Measurements from ENCODE around the gene CHRNB1. TPM values are rescaled to one million over a fixed set of nuclear protein-coding genes. Genes with fewer than 3 reads are reported as not detected.

CHRNB1 gene
- total and polyA plus RNA-seq, 2 of the 8 experiments (the other 6 are each of a cell fraction or from before 2014, with no cell fraction given), result 14.1 to 28.2 TPM

GRCh38 chr17:7438656-7439460 is 6.0 kb upstream of the CHRNB1 start:
- peak overlapping the region; percentile 50 to 83 (median 67) for H3K4me3 ChIP-seq (ENCODE audit: extremely low read depth in 1 of 4, insufficient read depth in 2 of 4, low read depth in 3 of 4, low read length in 4 of 4)
- H3K9me3 ChIP-seq (ENCODE audit: insufficient read depth in 2 of 2, low read depth in 1 of 2, low read length in 1 of 2), result no peaks in the 10 kb centered on the region
- peak overlapping the region; percentile 78 for H3K18ac ChIP-seq (ENCODE audit: extremely low read depth, low read length)
- no peak overlapping the region for H3K56ac ChIP-seq (replicated peaks; ENCODE audit: insufficient read length, low read depth, low read length)
- H3K36me3 ChIP-seq (ENCODE audit: control insufficient read depth in 2 of 4, insufficient read depth in 4 of 4, low read length in 3 of 4), result no peaks in the 10 kb centered on the region
- no peak overlapping the region for H3K27ac ChIP-seq (ENCODE audit: low read depth, low read length)
- H3K4me1 ChIP-seq (replicated peaks in 1 of 4; ENCODE audit: control insufficient read depth in 3 of 4, insufficient read depth in 4 of 4, low read length in 3 of 4), result peaks cover 0 to 29% (median 15%) of the 10 kb centered on the region in 4 experiments; a peak in 6 of 7 replicates
- H4K8ac ChIP-seq (ENCODE audit: extremely low read depth, insufficient read depth, low read length), result no peak overlapping the region
- H2BK20ac ChIP-seq (ENCODE audit: low read length), result no peak overlapping the region
- H3K79me2 ChIP-seq (ENCODE audit: control insufficient read depth in 1 of 2, insufficient read depth in 2 of 2, low read length in 2 of 2), result no peaks in the 10 kb centered on the region
- FAIRE-seq (no peak), DNase-seq (ENCODE audit: low read depth in 1 of 2, low spot score in 2 of 2) (no peak)
- no peak overlapping the region for H3K4ac ChIP-seq (replicated peaks; ENCODE audit: insufficient read length, low read depth, low read length)
- H4K91ac ChIP-seq (replicated peaks; ENCODE audit: insufficient read length, low read length), result no peak overlapping the region
- H3K4me2 ChIP-seq (ENCODE audit: insufficient read depth in 1 of 2, low read depth in 2 of 2, low read length in 2 of 2), result peak overlapping the region; percentile 91
- no peak for TF ChIP-seq SP1 (IDR thresholded peaks at IDR 0.05; ENCODE audit: low read depth, low read length)
- no peak for TF ChIP-seq POLR2A (IDR thresholded peaks at IDR 0.05; ENCODE audit: control extremely low read depth in 1 of 2, low read depth in 2 of 2, low read length in 2 of 2)
- TF ChIP-seq KDM5A (IDR thresholded peaks at IDR 0.05; ENCODE audit: low read length), result no peak
- TF ChIP-seq CBX5 (IDR thresholded peaks at IDR 0.05; ENCODE audit: low read depth, low read length), result no peak
- TF ChIP-seq SIX5 (IDR thresholded peaks at IDR 0.05; ENCODE audit: low read depth, low read length), result no peak
- no peak for TF ChIP-seq ZNF274 (IDR thresholded peaks at IDR 0.05; ENCODE audit: borderline replicate concordance, extremely low read depth, low read length)
- no peak for TF ChIP-seq TAF1 (IDR thresholded peaks at IDR 0.05; ENCODE audit: low read depth, low read length)
- TF ChIP-seq PHF8 (conservative IDR thresholded peaks at IDR 0.05; ENCODE audit: low read depth, low read length), result no peak
- no peak for TF ChIP-seq RFX5 (IDR thresholded peaks at IDR 0.05; ENCODE audit: borderline replicate concordance, low read depth, low read length)
- no peak for TF ChIP-seq SIRT6 (IDR thresholded peaks at IDR 0.05; ENCODE audit: low read length)
- TF ChIP-seq HDAC6 (IDR thresholded peaks at IDR 0.05; ENCODE audit: low read depth, low read length), result no peak
- ChIA-PET POLR2A (ENCODE audit: partially characterized antibody) (interaction anchor here (0.5 to 15.5 kb wide), 19 partner anchors 9 to 248 kb away, joined by 3 to 339 read pairs (median 4); partner anchors contain the start of genes DVL2, NLGN2, POLR2A and SLC35G6), CTCF (ENCODE audit: partially characterized antibody) (interaction anchor here (0.7 to 5.1 kb wide), 11 partner anchors 8 to 85 kb away, joined by 3 to 56 read pairs (median 6); partner anchors contain the start of genes KCTD11, TMEM256 and TMEM95)
- no peak overlapping the region for H2AK5ac ChIP-seq (ENCODE audit: low read depth, low read length)
- H3K23me2 ChIP-seq (ENCODE audit: low read depth, low read length), result peaks cover 31% of the 10 kb centered on the region
- 0 out of 2 replicates have a peak overlapping the region, but pooled peaks have one; percentile 27 for H2BK12ac ChIP-seq (ENCODE audit: low read depth, low read length)
- H3K27me3 ChIP-seq (replicated peaks in 1 of 4; ENCODE audit: control insufficient read depth in 3 of 4, extremely low read depth in 1 of 4, insufficient read depth in 3 of 4, low read length in 3 of 4), result peaks cover 2 to 19% (median 13%) of the 10 kb centered on the region in 4 experiments; a peak in 6 of 7 replicates
- no peaks in the 10 kb centered on the region for H3K79me1 ChIP-seq (ENCODE audit: low read depth, low read length)
- no peak overlapping the region for H2BK120ac ChIP-seq (replicated peaks; ENCODE audit: low read depth, low read length)
- no peak overlapping the region for H4K5ac ChIP-seq (ENCODE audit: insufficient read length, low read depth, low read length)
- no peak overlapping the region for H2AFZ ChIP-seq (ENCODE audit: low read length)
- 20% methylated on average over 11 of the region's 11 CpGs; no CpG with 5 or more reads in 1 of the 2 experiments for WGBS, 2 experiments (ENCODE audit: extremely low coverage in 1 of 2, insufficient coverage in 1 of 2, insufficient read length in 1 of 2, insufficient replicate concordance in 2 of 2, low coverage in 1 of 2, low lambda C conversion rate in 2 of 2, missing lambda C conversion rate in 1 of 2)
- no peak overlapping the region for H3K23ac ChIP-seq (ENCODE audit: insufficient read length)
- no peak overlapping the region for H3K14ac ChIP-seq (ENCODE audit: insufficient read length)
- no peaks in the 10 kb centered on the region for H4K20me1 ChIP-seq (replicated peaks in 1 of 2; ENCODE audit: control insufficient read depth in 1 of 2, insufficient read depth in 2 of 2, low read length in 2 of 2)
- H2BK15ac ChIP-seq (ENCODE audit: low read length), result no peak overlapping the region
- H3K9ac ChIP-seq (replicated peaks in 1 of 4; ENCODE audit: extremely low read depth in 1 of 4, low read depth in 3 of 4, low read length in 3 of 4), result no peak overlapping the region
- no peak overlapping the region for H2BK5ac ChIP-seq (ENCODE audit: low read depth, low read length)
